Measurements from ENCODE around the gene ATF6. TPM values are rescaled to one million over a fixed set of nuclear protein-coding genes. Genes with fewer than 3 reads are reported as not detected.

The ATF6 gene
- total RNA-seq, 1 experiment from 2014 or later, result 10.6 TPM

DNA sequence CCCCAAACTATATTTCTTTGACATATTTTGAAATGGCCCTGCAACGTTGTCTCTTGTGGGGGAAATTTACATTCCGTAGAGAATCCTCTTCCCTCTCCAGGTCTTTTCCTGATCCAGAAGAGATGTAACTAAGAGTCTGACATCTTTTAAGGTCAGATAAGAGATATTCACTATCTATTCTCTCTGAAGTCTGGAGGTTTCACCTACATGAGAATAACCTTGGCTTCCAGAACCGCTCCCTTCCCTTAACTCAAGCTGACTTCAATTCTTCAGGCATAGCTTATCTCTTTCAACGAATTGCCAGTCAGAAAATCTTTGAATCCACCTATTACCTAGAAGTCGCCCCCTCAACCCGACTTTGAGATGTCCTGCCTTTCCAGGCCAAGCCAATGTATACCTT lies 34.9 kb upstream of the ATF6 start:
- TF ChIP-seq, protein P1, sequence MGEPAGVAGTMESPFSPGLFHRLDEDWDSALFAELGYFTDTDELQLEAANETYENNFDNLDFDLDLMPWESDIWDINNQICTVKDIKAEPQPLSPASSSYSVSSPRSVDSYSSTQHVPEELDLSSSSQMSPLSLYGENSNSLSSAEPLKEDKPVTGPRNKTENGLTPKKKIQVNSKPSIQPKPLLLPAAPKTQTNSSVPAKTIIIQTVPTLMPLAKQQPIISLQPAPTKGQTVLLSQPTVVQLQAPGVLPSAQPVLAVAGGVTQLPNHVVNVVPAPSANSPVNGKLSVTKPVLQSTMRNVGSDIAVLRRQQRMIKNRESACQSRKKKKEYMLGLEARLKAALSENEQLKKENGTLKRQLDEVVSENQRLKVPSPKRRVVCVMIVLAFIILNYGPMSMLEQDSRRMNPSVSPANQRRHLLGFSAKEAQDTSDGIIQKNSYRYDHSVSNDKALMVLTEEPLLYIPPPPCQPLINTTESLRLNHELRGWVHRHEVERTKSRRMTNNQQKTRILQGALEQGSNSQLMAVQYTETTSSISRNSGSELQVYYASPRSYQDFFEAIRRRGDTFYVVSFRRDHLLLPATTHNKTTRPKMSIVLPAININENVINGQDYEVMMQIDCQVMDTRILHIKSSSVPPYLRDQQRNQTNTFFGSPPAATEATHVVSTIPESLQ (CRISPR knock-in tag; IDR thresholded peaks at IDR 0.05), result no peak
- TF ChIP-seq ZSCAN18 (CRISPR knock-in tag; IDR thresholded peaks at IDR 0.05) (no peak), FOXP1 (CRISPR knock-in tag; IDR thresholded peaks at IDR 0.05; ENCODE audit: borderline replicate concordance) (no peak), TP53 (CRISPR knock-in tag; IDR thresholded peaks at IDR 0.05) (no peak), PRDM15 (CRISPR knock-in tag; IDR thresholded peaks at IDR 0.05) (no peak), ETV6 (CRISPR knock-in tag; IDR thresholded peaks at IDR 0.05) (no peak), HMGA2 (CRISPR knock-in tag; IDR thresholded peaks at IDR 0.05) (no peak), MXD4 (CRISPR knock-in tag; IDR thresholded peaks at IDR 0.05; ENCODE audit: borderline replicate concordance) (no peak), FOXK1 (CRISPR knock-in tag; IDR thresholded peaks at IDR 0.05) (no peak), TEAD4 (CRISPR knock-in tag; IDR thresholded peaks at IDR 0.05) (no peak), GRHL2 (CRISPR knock-in tag; IDR thresholded peaks at IDR 0.05; ENCODE audit: insufficient replicate concordance, severe bottlenecking) (no peak), ZNF416 (CRISPR knock-in tag; IDR thresholded peaks at IDR 0.05) (no peak)
- TF ChIP-seq, protein P2, sequence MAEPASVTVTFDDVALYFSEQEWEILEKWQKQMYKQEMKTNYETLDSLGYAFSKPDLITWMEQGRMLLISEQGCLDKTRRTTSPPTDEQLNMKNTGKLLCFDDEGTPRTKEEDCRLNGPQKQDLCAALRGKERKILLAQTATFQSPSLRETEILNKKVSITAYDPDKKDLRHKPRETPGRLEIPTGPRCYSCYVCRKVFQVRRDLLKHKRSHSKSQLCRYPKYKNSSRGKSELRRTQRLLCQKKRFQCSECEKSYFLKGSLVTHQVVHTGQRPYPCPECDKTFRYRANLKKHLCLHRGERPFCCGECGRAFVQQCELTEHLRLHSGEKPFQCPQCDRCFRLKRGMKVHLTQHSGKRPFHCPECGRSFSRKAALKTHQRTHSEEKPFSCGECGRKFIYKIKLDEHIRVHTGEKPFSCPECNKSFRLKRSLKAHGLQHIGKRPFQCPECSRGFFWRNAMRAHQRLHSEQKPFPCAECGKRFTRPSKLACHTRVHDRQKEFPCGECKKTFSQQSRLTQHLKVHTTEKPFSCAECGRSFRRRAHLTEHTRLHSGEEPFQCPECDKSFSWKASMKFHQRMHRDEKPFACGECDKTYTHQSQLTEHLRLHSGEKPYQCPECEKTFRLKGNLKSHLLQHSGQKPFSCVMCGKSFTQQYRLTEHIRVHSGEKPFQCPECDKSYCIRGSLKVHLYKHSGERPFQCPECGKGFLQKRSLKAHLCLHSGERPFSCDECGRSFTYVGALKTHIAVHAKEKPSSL (CRISPR knock-in tag; conservative IDR thresholded peaks at IDR 0.05), result no peak

DNA sequence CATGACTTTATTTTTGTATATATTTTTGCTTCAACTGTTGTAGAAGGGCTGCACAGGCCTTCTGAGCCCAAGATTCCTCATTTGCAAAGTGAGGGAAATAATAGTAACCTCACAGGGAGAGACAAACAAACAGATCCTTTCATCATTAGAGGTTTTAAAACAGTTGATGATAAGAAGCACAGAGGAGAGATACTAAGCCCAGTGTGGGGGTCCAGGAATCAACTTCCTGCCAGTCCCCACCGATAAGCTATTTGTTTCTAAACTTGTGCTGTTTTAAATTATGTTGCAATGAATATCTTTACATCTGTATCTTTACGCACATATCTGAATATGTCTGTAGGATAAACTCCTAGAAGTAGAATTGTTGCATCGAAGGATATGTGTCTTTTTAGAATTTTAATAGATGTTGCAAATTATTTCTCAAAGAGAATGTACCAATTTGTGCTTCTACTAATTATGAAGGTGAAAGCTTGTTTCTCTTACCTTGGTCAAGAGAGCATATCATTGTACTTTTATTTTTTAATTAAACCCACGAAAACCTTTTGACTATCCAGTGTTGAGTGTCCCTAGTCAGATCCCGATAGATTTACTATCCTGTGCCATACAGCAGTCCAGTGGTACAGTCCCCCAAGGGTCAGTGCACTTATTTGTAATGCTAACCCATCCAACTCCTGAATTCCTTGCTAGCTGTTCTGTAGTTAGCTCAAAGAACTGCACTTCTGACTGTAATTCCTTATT lies 34.0 kb upstream of the ATF6 start:
- ChIA-PET CTCF (interaction anchor here (1.1 kb wide), 1 partner anchor 9 kb away, joined by 4 read pairs; no protein-coding TSS in a partner anchor), POLR2A (no interaction called here)
- Mint-ChIP-seq H3K9me3 (no peaks in the 10 kb centered on the region), H3K36me3 (no peaks in the 10 kb centered on the region), H3K4me1 (peaks cover 40% of the 10 kb centered on the region), H3K4me3 (no peak overlapping the region), H3K27me3 (ENCODE audit: low read depth) (peaks cover 19% of the 10 kb centered on the region), H3K27ac (no peak overlapping the region)
- DNase-seq (ENCODE audit: low spot score) (no peak), ATAC-seq (no peak)
- TF ChIP-seq NFATC4 (CRISPR knock-in tag; IDR thresholded peaks at IDR 0.05) (no peak), RELA (CRISPR knock-in tag; IDR thresholded peaks at IDR 0.05; ENCODE audit: borderline replicate concordance) (no peak), ZSCAN18 (CRISPR knock-in tag; IDR thresholded peaks at IDR 0.05) (no peak), ATF2 (CRISPR knock-in tag; IDR thresholded peaks at IDR 0.05; ENCODE audit: borderline replicate concordance, low read depth) (no peak), RORB (CRISPR knock-in tag; IDR thresholded peaks at IDR 0.05) (no peak), IRF2 (CRISPR knock-in tag; IDR thresholded peaks at IDR 0.05; ENCODE audit: borderline replicate concordance, low read depth) (no peak)
- TF ChIP-seq, protein P3, sequence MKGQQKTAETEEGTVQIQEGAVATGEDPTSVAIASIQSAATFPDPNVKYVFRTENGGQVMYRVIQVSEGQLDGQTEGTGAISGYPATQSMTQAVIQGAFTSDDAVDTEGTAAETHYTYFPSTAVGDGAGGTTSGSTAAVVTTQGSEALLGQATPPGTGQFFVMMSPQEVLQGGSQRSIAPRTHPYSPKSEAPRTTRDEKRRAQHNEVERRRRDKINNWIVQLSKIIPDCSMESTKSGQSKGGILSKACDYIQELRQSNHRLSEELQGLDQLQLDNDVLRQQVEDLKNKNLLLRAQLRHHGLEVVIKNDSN (CRISPR knock-in tag; IDR thresholded peaks at IDR 0.05), result no peak

More for the DNA sequence above, 34.9 kb upstream of the ATF6 start:
- Mint-ChIP-seq H3K27ac (no peak overlapping the region), H3K27me3 (ENCODE audit: low read depth) (peaks cover 23% of the 10 kb centered on the region), H3K4me3 (no peak overlapping the region), H3K36me3 (no peaks in the 10 kb centered on the region), H3K9me3 (no peaks in the 10 kb centered on the region), H3K4me1 (peaks cover 33% of the 10 kb centered on the region)
- DNase-seq (ENCODE audit: low spot score) (no peak), ATAC-seq (no peak)
- POLR2A ChIA-PET, result no interaction called here
- CTCF ChIA-PET, result interaction anchor here (1.5 kb wide), 1 partner anchor 10 kb away, joined by 7 read pairs; no protein-coding TSS in a partner anchor

Data from WTC11 (cell line).